GM23338 (cell line): Measurements from ENCODE around the gene COL15A1.

Experiments
- EZH2 ChIP-seq: fragments of 200-600 bp; sonication (generic); IDR thresholded peaks from one replicate; pipeline ENCODE4 v1.8.0; 2017; ENCODE audit warnings: antibody characterized with exemption, mild to moderate bottlenecking, low read depth; ENCODE audit not compliant: unreplicated experiment
- EZH2phosphoT487 ChIP-seq: fragments of 200-600 bp; sonication (generic); IDR thresholded peaks from one replicate; pipeline ENCODE4 v1.8.1; 2018; ENCODE audit warnings: antibody characterized with exemption; ENCODE audit not compliant: unreplicated experiment
- POLR2AphosphoS5 ChIP-seq: IDR thresholded peaks from 2 replicates; pipeline ENCODE4 v1.6.1; 2016; ENCODE audit warnings: antibody characterized with exemption, low read depth
- REST ChIP-seq: IDR thresholded peaks from one replicate; pipeline ENCODE4 v1.6.1; 2018; ENCODE audit warnings: antibody characterized with exemption; ENCODE audit not compliant: unreplicated experiment
- STAT1 ChIP-seq: IDR thresholded peaks from one replicate; pipeline ENCODE4 v1.6.1; 2016; ENCODE audit warnings: antibody characterized with exemption; ENCODE audit not compliant: unreplicated experiment
- ZNF114 ChIP-seq: fragments of 250-450 bp; sonication (Bioruptor Pico); IDR thresholded peaks from 2 replicates; pipeline ENCODE4 v1.5.0; 2020; ENCODE audit warnings: mild to moderate bottlenecking, moderate library complexity
- ZNF462 ChIP-seq: fragments of 250-450 bp; sonication (Bioruptor Pico); IDR thresholded peaks from 2 replicates; pipeline ENCODE4 v1.5.0; 2020; ENCODE audit warnings: mild to moderate bottlenecking, moderate library complexity
- TF ChIP-seq, protein P1 (sequence below), 2 experiments: fragments of 200-600 bp in 1 of 2; sonication (generic) in 1 of 2; conservative IDR thresholded peaks; 2 replicates each; pipeline versions ENCODE4 v1.5.1 to v1.6.1; 2016 to 2017; ENCODE audit warnings: antibody characterized with exemption in 2 of 2, low read depth in 2 of 2, mild to moderate bottlenecking in 2 of 2, moderate library complexity in 1 of 2

DNA sequence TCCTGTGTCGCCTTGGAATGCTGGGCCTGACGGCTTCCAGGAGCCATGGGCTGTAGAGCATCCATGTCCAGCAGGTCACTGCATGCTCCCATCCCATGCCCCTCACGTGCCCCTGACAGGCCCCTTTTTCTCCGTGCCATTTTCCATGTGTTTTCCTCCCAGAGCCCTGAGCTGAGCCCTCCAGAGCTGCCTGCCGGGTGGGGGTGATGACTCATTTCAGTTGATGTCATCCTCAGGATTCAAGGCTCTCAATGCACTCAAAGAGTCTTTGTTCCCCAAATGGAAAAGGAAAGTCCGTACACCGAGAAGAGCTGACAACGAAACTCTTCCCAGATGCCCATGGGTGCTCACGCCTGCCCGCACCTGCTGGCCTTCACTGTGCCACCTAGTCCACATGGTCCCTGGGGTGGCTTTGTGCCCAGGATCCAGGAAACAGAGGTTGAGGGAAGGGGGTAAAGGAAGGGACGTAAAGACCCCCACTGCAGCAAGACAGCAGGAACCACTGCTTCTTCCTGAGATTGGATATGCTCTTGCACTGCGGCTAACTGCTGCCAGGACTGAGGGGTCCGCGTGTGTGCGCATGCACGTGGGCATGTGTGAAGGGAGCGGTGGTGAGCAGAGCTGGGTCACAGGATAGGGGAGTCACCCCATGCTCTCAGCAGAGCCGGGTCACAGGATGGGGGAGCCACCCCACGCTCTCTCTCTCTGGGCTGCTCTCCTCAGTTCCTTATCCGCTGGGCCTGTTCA, 27.6 kb downstream of the COL15A1 start:
- TF ChIP-seq ZNF462 (CRISPR knock-in tag) (no peak), REST (no peak), ZNF114 (CRISPR knock-in tag) (no peak), POLR2AphosphoS5 (no peak), EZH2phosphoT487 (no peak), STAT1 (no peak), EZH2 (no peak)
- TF ChIP-seq, protein P1, sequence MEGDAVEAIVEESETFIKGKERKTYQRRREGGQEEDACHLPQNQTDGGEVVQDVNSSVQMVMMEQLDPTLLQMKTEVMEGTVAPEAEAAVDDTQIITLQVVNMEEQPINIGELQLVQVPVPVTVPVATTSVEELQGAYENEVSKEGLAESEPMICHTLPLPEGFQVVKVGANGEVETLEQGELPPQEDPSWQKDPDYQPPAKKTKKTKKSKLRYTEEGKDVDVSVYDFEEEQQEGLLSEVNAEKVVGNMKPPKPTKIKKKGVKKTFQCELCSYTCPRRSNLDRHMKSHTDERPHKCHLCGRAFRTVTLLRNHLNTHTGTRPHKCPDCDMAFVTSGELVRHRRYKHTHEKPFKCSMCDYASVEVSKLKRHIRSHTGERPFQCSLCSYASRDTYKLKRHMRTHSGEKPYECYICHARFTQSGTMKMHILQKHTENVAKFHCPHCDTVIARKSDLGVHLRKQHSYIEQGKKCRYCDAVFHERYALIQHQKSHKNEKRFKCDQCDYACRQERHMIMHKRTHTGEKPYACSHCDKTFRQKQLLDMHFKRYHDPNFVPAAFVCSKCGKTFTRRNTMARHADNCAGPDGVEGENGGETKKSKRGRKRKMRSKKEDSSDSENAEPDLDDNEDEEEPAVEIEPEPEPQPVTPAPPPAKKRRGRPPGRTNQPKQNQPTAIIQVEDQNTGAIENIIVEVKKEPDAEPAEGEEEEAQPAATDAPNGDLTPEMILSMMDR (conservative IDR thresholded peaks at IDR 0.05; ENCODE audit: low read depth in 2 of 2): no peak
